ENCODE data around the gene ERCC6L2.

- TF ChIP-seq EZH2phosphoT487 (IDR thresholded peaks at IDR 0.05; ENCODE audit: low read depth) (no peak), CTCF (IDR thresholded peaks at IDR 0.05; ENCODE audit: low read depth, low read length) (no peak)
Measured at GRCh38 chr9:95891067-95891671, 15.7 kb downstream of the ERCC6L2 start.
